ENCODE measurements around the gene DAAM1.
A peak's percentile ranks its signal among the peaks of the same experiment; 100 is the strongest.

DAAM1 gene

GRCh38 chr14:59344016-59344415 lies 155.5 kb downstream of the DAAM1 start:
- H3K4me3 ChIP-seq (ENCODE audit: low read length), result no peak overlapping the region
- DNase-seq (ENCODE audit: low read depth), result no peak
- TF ChIP-seq CTCF (conservative IDR thresholded peaks at IDR 0.05; ENCODE audit: low read length), result no peak

- DNase-seq (ENCODE audit: low read depth), result no peak
- TF ChIP-seq CTCF (conservative IDR thresholded peaks at IDR 0.05; ENCODE audit: low read length), result no peak
- no peak overlapping the region for H3K4me3 ChIP-seq (ENCODE audit: low read length)
Observed at GRCh38 chr14:59344691-59345455, 156.4 kb downstream of the DAAM1 start.

- no peak for DNase-seq (ENCODE audit: low read depth)
- TF ChIP-seq CTCF (conservative IDR thresholded peaks at IDR 0.05; ENCODE audit: low read length), result no peak
- H3K4me3 ChIP-seq (ENCODE audit: low read length), result no peak overlapping the region
Observed at GRCh38 chr14:59346329-59346728, 157.9 kb downstream of the DAAM1 start.

GRCh38 chr14:59346796-59347510 lies 158.5 kb downstream of the DAAM1 start:
- TF ChIP-seq CTCF (conservative IDR thresholded peaks at IDR 0.05; ENCODE audit: low read length), result no peak
- H3K4me3 ChIP-seq (ENCODE audit: low read length), result no peak overlapping the region
- DNase-seq (ENCODE audit: low read depth), result peak; percentile 44

GRCh38 chr14:59347511-59347900 lies 159.0 kb downstream of the DAAM1 start:
- TF ChIP-seq CTCF (conservative IDR thresholded peaks at IDR 0.05; ENCODE audit: low read length), result no peak
- no peak overlapping the region for H3K4me3 ChIP-seq (ENCODE audit: low read length)
- no peak for DNase-seq (ENCODE audit: low read depth)

- no peak overlapping the region for H3K4me3 ChIP-seq (ENCODE audit: low read length)
- DNase-seq (ENCODE audit: low read depth), result no peak
- TF ChIP-seq CTCF (conservative IDR thresholded peaks at IDR 0.05; ENCODE audit: low read length), result no peak
Observed at GRCh38 chr14:59347915-59348314, 159.4 kb downstream of the DAAM1 start.

GRCh38 chr14:59349258-59349701 lies 160.8 kb downstream of the DAAM1 start:
- no peak for TF ChIP-seq CTCF (conservative IDR thresholded peaks at IDR 0.05; ENCODE audit: low read length)
- no peak overlapping the region for H3K4me3 ChIP-seq (ENCODE audit: low read length)
- DNase-seq (ENCODE audit: low read depth), result peak; percentile 42
